Measurements from ENCODE around the gene ARHGAP31.

GRCh38 chr3:119311081-119311925 lies 17.1 kb downstream of the ARHGAP31 start:
- no peak for TF ChIP-seq CTCF (conservative IDR thresholded peaks at IDR 0.05; ENCODE audit: low read depth, low read length)
- no peak for TF ChIP-seq EZH2 (IDR thresholded peaks at IDR 0.05; ENCODE audit: borderline replicate concordance, low read depth, low read length, poor library complexity, severe bottlenecking)
